Measurements from ENCODE around the gene UPF2. TPM values are rescaled to one million over a fixed set of nuclear protein-coding genes. Genes with fewer than 3 reads are reported as not detected.
"Not testable (repeated sequence)": the region's sequence is repeated elsewhere in the genome, so short reads cannot be mapped to it uniquely, and the experiment has no call there.

Gene UPF2
- total RNA-seq, 1 experiment from 2014 or later, result 23.4 TPM

DNA sequence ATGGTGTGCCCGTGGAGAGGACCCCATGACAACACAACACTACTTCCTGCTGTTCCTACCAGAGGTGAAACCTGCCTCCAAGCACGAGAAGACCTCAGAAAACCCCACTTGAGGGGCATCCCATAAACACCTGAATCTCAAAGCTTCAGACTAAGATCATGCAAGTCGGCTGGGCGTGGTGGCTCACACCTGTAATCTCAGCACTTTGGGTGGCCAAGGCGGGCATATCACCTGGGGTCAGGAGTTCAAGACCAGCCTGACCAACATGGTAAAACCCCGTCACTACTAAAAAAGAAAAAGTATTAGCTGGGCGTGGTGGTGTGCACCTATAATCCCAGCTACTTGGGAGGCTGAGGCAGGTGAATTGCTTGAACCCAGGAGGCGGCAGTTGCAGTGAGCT is 153.3 kb downstream of the UPF2 start:
- not testable (repeated sequence) for H3K79me2 ChIP-seq (ENCODE audit: low read length); H3K27me3 ChIP-seq (ENCODE audit: low read length); H3K4me1 ChIP-seq (ENCODE audit: low read length); H4K20me1 ChIP-seq (ENCODE audit: insufficient read depth, low read depth, low read length); H3K4me3 ChIP-seq (ENCODE audit: low read length); H3K9me2 ChIP-seq (replicated peaks; ENCODE audit: insufficient read depth, low read length); DNase-seq; H3K9ac ChIP-seq (ENCODE audit: low read length); H3K36me3 ChIP-seq (ENCODE audit: insufficient read depth, low read length); H2AFZ ChIP-seq (ENCODE audit: low read length); H3K4me2 ChIP-seq (ENCODE audit: low read depth, low read length, poor library complexity, severe bottlenecking); H3K27ac ChIP-seq (ENCODE audit: low read length); H3K9me3 ChIP-seq (ENCODE audit: low read length)

DNA sequence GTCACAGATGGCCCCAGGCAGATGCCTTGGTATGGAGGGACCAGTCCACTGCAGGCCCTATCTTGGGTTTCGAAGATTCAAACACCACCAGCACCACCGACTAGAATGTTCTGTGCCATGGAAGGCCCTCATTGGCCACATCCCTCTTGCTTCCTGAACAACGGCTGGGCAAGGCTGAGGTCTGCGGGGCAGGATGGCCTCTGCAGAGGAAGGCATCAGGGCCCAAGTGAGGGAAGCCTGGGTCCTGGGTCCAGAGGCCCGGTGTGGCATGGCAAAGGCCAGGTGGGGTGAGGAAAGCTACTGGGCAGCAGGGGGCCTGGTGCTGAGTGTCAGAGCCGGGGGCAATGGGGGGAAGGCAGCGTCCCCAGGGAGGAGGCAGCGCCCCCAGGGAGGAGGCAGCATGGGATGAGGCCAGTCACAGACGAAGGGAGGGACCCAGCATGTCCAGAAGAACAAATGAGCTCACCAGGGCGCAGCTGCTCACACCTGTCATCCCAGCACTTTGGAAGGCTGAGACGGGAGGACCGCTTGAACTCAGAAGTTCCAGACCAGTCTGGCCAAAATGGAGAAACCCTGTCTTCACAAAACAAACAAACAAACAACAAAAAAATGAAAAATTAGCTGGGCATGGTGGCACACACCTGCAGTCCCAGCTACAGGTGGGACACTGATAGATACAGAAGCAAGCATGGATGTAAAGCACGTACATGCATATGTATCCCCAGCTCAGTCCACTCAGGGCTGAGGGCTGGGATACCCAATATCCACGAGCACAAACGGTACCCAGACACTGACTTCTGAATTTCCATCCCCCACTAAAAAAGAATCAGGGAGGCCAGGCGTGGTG is 155.0 kb downstream of the UPF2 start:
- Histone ChIP-seq H3K79me2 (ENCODE audit: low read length) (no peaks in the 10 kb centered on the region), H3K4me2 (ENCODE audit: low read depth, low read length, poor library complexity, severe bottlenecking) (no peak overlapping the region)

DNA sequence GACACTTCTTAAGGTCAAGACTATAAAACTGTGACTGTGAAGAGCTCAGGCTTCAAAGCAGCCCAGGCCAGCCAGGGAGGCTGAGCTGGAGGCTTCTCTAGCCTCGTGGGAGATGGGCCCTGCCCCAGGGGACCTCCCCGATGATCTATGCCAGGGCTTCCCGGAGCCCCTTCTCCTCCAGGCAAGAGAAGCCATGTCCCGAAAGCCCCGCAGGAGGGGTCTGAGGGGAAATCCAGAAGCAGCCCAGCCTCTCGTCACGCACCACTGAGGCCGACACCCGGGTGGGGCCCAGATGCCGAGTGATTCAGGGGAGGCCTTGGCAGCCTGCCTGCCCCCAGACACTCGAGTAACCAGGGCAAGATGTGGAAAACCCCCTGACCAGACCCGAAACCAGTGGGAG is 155.8 kb downstream of the UPF2 start:
- no peaks in the 10 kb centered on the region for H3K79me2 ChIP-seq (ENCODE audit: low read length)
- no peaks in the 10 kb centered on the region for H3K9me2 ChIP-seq (replicated peaks; ENCODE audit: insufficient read depth, low read length)
- no peaks in the 10 kb centered on the region for H4K20me1 ChIP-seq (ENCODE audit: insufficient read depth, low read depth, low read length)
- DNase-seq, result no peak
- H3K9ac ChIP-seq (ENCODE audit: low read length), result no peak overlapping the region
- H3K27me3 ChIP-seq (ENCODE audit: low read length), result no peaks in the 10 kb centered on the region
- H3K4me1 ChIP-seq (ENCODE audit: low read length), result no peaks in the 10 kb centered on the region
- H2AFZ ChIP-seq (ENCODE audit: low read length), result no peak overlapping the region
- H3K9me3 ChIP-seq (ENCODE audit: low read length), result no peaks in the 10 kb centered on the region
- H3K36me3 ChIP-seq (ENCODE audit: insufficient read depth, low read length), result no peaks in the 10 kb centered on the region
- no peak overlapping the region for H3K4me2 ChIP-seq (ENCODE audit: low read depth, low read length, poor library complexity, severe bottlenecking)
- H3K4me3 ChIP-seq (ENCODE audit: low read length), result no peak overlapping the region
- H3K27ac ChIP-seq (ENCODE audit: low read length), result no peak overlapping the region

More for the DNA sequence above, 155.0 kb downstream of the UPF2 start:
- Histone ChIP-seq H3K27me3 (ENCODE audit: low read length) (no peaks in the 10 kb centered on the region), H3K36me3 (ENCODE audit: insufficient read depth, low read length) (no peaks in the 10 kb centered on the region), H3K4me3 (ENCODE audit: low read length) (no peak overlapping the region), H3K4me1 (ENCODE audit: low read length) (no peaks in the 10 kb centered on the region), H4K20me1 (ENCODE audit: insufficient read depth, low read depth, low read length) (no peaks in the 10 kb centered on the region), H3K9me3 (ENCODE audit: low read length) (no peaks in the 10 kb centered on the region), H2AFZ (ENCODE audit: low read length) (no peak overlapping the region), H3K9ac (ENCODE audit: low read length) (no peak overlapping the region), H3K27ac (ENCODE audit: low read length) (no peak overlapping the region), H3K9me2 (replicated peaks; ENCODE audit: insufficient read depth, low read length) (no peaks in the 10 kb centered on the region)
- no peak for DNase-seq

DNA sequence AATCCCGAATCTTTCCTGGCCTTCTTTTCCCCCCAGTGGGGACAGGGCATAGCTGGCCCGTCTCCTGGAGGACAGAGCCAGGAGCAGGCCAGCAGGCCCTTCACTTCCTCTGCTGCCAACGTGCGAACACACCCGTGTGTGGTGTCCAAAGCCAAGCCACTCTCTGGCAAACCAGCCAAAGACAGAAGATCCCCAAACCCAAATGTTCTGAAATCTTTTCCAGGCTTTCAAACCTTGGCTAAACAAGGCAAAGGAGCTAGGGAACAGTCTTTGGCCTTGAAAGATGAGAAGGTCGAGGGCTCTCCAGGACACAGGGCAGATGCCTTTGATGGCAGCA is 156.5 kb downstream of the UPF2 start:
- H3K9ac ChIP-seq (ENCODE audit: low read length), result no peak overlapping the region
- no peaks in the 10 kb centered on the region for H3K79me2 ChIP-seq (ENCODE audit: low read length)
- no peaks in the 10 kb centered on the region for H4K20me1 ChIP-seq (ENCODE audit: insufficient read depth, low read depth, low read length)
- no peak overlapping the region for H3K27ac ChIP-seq (ENCODE audit: low read length)
- H2AFZ ChIP-seq (ENCODE audit: low read length), result no peak overlapping the region
- H3K4me2 ChIP-seq (ENCODE audit: low read depth, low read length, poor library complexity, severe bottlenecking), result no peak overlapping the region
- no peaks in the 10 kb centered on the region for H3K36me3 ChIP-seq (ENCODE audit: insufficient read depth, low read length)
- no peak for DNase-seq
- no peaks in the 10 kb centered on the region for H3K27me3 ChIP-seq (ENCODE audit: low read length)
- no peak overlapping the region for H3K4me3 ChIP-seq (ENCODE audit: low read length)
- no peaks in the 10 kb centered on the region for H3K9me2 ChIP-seq (replicated peaks; ENCODE audit: insufficient read depth, low read length)
- H3K4me1 ChIP-seq (ENCODE audit: low read length), result no peaks in the 10 kb centered on the region
- no peaks in the 10 kb centered on the region for H3K9me3 ChIP-seq (ENCODE audit: low read length)

DNA sequence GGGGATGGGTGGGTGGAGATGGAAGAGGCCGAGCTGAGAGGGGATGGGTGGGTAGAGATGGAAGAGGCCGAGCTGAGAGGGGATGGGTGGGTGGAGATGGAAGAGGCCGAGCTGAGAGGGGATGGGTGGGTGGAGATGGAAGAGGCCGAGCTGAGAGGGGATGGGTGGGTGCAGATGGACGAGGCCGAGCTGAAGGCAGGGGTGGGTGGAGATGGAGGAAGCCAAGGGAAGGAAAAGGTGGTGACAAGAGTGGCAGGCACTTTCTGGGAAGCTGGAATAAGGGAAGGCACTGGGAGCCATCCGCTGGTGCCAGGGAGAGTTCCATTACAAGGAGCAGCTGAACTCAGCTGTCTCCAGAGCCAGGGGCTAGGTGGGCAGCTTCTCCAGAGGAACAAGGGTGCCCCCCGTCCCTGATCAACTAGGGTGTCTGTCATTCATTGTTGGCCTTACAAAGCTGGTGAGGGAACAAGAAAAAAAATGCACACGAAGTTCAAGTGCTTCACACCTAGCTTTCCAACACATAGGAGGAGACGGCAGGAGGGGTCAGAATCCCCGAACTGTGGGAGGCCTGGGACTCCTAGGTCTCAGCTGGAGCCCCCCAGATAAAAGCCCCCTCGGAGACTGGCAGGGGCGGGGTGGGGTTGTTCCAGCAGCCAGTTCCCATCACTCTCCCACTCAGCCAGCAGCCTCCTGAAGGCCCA is 157.0 kb downstream of the UPF2 start:
- no peak overlapping the region for H3K9ac ChIP-seq (ENCODE audit: low read length)
- H4K20me1 ChIP-seq (ENCODE audit: insufficient read depth, low read depth, low read length), result no peaks in the 10 kb centered on the region
- no peaks in the 10 kb centered on the region for H3K9me2 ChIP-seq (replicated peaks; ENCODE audit: insufficient read depth, low read length)
- no peaks in the 10 kb centered on the region for H3K27me3 ChIP-seq (ENCODE audit: low read length)
- H3K4me2 ChIP-seq (ENCODE audit: low read depth, low read length, poor library complexity, severe bottlenecking), result no peak overlapping the region
- no peak overlapping the region for H3K27ac ChIP-seq (ENCODE audit: low read length)
- H2AFZ ChIP-seq (ENCODE audit: low read length), result no peak overlapping the region
- H3K9me3 ChIP-seq (ENCODE audit: low read length), result no peaks in the 10 kb centered on the region
- H3K4me1 ChIP-seq (ENCODE audit: low read length), result no peaks in the 10 kb centered on the region
- H3K36me3 ChIP-seq (ENCODE audit: insufficient read depth, low read length), result no peaks in the 10 kb centered on the region
- no peak overlapping the region for H3K4me3 ChIP-seq (ENCODE audit: low read length)
- DNase-seq, result no peak
- H3K79me2 ChIP-seq (ENCODE audit: low read length), result no peaks in the 10 kb centered on the region

DNA sequence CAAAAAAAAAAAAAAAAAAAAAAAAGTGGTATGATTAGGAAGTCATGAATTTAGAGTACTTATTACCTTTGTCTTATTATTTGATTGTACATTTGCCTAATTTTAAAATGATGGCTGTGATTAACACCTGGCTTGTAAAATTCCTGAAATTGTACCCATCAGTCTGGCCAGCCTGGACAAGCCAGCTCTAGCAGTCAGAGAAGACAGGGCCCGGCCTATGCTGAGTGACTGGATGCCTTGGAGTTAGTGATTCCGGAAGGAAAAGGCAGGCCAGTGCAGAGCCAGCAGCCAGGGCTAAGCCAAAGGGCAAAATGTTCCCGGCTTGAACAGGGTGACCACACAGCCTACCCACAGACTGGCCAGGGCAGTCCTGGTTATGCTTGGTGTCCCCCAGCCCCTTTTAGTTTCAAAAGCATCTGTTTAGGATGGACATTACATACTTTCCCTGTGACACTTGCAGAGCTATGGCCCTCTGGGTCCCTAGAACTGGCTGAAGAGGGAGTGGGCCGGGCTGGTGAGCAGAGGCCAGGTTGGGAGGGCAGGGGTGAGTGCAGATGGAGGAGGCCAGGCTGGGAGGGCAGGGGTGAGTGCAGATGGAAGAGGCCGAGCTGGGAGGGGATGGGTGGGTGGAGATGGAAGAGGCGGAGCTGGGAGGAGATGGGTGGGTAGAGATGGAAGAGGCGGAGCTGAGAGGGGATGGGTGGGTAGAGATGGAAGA is 157.7 kb downstream of the UPF2 start:
- Histone ChIP-seq H3K9me2 (replicated peaks; ENCODE audit: insufficient read depth, low read length) (no peaks in the 10 kb centered on the region), H3K9me3 (ENCODE audit: low read length) (no peaks in the 10 kb centered on the region), H3K27ac (ENCODE audit: low read length) (no peak overlapping the region), H3K79me2 (ENCODE audit: low read length) (no peaks in the 10 kb centered on the region), H3K4me3 (ENCODE audit: low read length) (no peak overlapping the region), H3K27me3 (ENCODE audit: low read length) (no peaks in the 10 kb centered on the region), H3K9ac (ENCODE audit: low read length) (no peak overlapping the region), H3K4me1 (ENCODE audit: low read length) (no peaks in the 10 kb centered on the region), H3K4me2 (ENCODE audit: low read depth, low read length, poor library complexity, severe bottlenecking) (no peak overlapping the region), H3K36me3 (ENCODE audit: insufficient read depth, low read length) (no peaks in the 10 kb centered on the region), H4K20me1 (ENCODE audit: insufficient read depth, low read depth, low read length) (no peaks in the 10 kb centered on the region), H2AFZ (ENCODE audit: low read length) (no peak overlapping the region)
- DNase-seq, result no peak

DNA sequence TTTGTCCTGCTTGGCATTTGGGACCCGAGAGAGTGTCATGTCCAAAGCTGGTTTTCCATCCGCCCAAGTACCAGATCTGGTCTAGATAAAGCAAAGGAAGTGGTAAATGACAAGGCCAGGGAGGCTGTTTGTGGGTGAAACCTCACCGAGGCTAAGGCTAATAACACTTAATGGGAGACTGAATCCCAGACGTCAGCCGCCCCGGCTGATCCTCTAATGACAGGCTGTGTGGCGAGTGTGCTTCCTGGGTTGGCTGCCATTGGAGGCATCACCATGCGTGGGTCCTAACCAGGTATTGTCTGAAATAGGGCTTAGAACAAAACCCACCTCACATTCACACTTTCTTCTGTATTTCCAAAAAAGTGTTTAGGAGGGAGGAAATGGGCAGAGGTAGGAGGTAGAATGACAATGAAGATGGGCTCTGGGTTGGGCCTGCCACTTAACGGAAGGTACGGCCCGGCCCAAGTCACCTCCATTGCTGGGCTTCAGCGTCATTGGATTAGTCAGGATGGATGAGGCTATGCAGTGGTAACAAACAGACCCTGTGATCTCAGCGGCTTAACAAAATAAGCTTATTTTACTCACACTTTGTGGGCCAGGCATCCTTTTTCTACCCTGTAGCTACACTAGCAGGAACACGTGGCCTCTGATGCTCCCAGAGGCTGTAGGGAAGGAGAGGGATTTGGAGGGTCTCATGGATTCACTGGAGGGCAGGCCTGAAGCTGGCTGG is 159.8 kb downstream of the UPF2 start:
- no peak overlapping the region for H3K9ac ChIP-seq (ENCODE audit: low read length)
- no peaks in the 10 kb centered on the region for H3K4me1 ChIP-seq (ENCODE audit: low read length)
- H3K36me3 ChIP-seq (ENCODE audit: insufficient read depth, low read length), result no peaks in the 10 kb centered on the region
- H3K27me3 ChIP-seq (ENCODE audit: low read length), result no peaks in the 10 kb centered on the region
- no peak overlapping the region for H3K4me2 ChIP-seq (ENCODE audit: low read depth, low read length, poor library complexity, severe bottlenecking)
- H3K27ac ChIP-seq (ENCODE audit: low read length), result no peak overlapping the region
- no peak overlapping the region for H2AFZ ChIP-seq (ENCODE audit: low read length)
- no peaks in the 10 kb centered on the region for H4K20me1 ChIP-seq (ENCODE audit: insufficient read depth, low read depth, low read length)
- no peaks in the 10 kb centered on the region for H3K9me3 ChIP-seq (ENCODE audit: low read length)
- no peak overlapping the region for H3K4me3 ChIP-seq (ENCODE audit: low read length)
- no peaks in the 10 kb centered on the region for H3K9me2 ChIP-seq (replicated peaks; ENCODE audit: insufficient read depth, low read length)
- H3K79me2 ChIP-seq (ENCODE audit: low read length), result no peaks in the 10 kb centered on the region
- no peak for DNase-seq

Data from Karpas-422 (cell line).